H9 (cell line): ENCODE results near the gene RNF145. TPM values are rescaled to one million over a fixed set of nuclear protein-coding genes. Genes with fewer than 3 reads are reported as not detected.

Experiments used
- DNase-seq: peaks from one replicate; pipeline ENCODE4 v3.0.0-alpha.2; 2017
- H2AFZ ChIP-seq: one replicate; pipeline ENCODE4 v1.6.1; 2013; ENCODE audit warnings: mild to moderate bottlenecking, low read length, control low read depth, moderate library complexity
- H2AK5ac ChIP-seq: 2 replicates; pipeline ENCODE4 v1.6.1; 2013; ENCODE audit warnings: low read length, control low read depth, mixed read lengths; ENCODE audit not compliant: insufficient read length
- H2BK120ac ChIP-seq: one replicate; pipeline ENCODE4 v1.6.1; 2013; ENCODE audit warnings: low read depth, mild to moderate bottlenecking, low read length, control low read depth, inconsistent platforms; ENCODE audit not compliant: poor library complexity, severe bottlenecking
- H2BK12ac ChIP-seq: 2 replicates; pipeline ENCODE4 v1.6.1; 2013; ENCODE audit warnings: low read length, control low read depth, mixed read lengths, low read depth; ENCODE audit not compliant: insufficient read length
- H2BK15ac ChIP-seq: 2 replicates; pipeline ENCODE4 v1.6.1; 2013; ENCODE audit warnings: low read depth, low read length, control low read depth
- H2BK20ac ChIP-seq: one replicate; pipeline ENCODE4 v1.6.1; 2013; ENCODE audit warnings: low read depth, mild to moderate bottlenecking, low read length, control low read depth, inconsistent platforms; ENCODE audit not compliant: poor library complexity, severe bottlenecking
- H2BK5ac ChIP-seq: 2 replicates; pipeline ENCODE4 v1.6.1; 2013; ENCODE audit warnings: low read length, control low read depth, mixed read lengths; ENCODE audit not compliant: insufficient read length
- H3K14ac ChIP-seq: 2 replicates; pipeline ENCODE4 v1.6.1; 2013; ENCODE audit warnings: low read length, control low read depth; ENCODE audit not compliant: insufficient read depth
- H3K18ac ChIP-seq: 2 replicates; pipeline ENCODE4 v1.6.1; 2013; ENCODE audit warnings: low read depth, mild to moderate bottlenecking, mixed read lengths, low read length, control low read depth; ENCODE audit not compliant: insufficient read length
- H3K23ac ChIP-seq: 2 replicates; pipeline ENCODE4 v1.6.1; 2013; ENCODE audit warnings: low read length, control low read depth, mixed read lengths, low read depth; ENCODE audit not compliant: insufficient read length
- H3K23me2 ChIP-seq: 2 replicates; pipeline ENCODE4 v1.6.1; 2013; ENCODE audit warnings: low read depth, mild to moderate bottlenecking, mixed read lengths, low read length, control low read depth; ENCODE audit not compliant: insufficient read length, poor library complexity, severe bottlenecking
- H3K27ac ChIP-seq: 2 replicates; pipeline ENCODE4 v1.5.1; 2013; ENCODE audit warnings: low read length, control low read depth, mixed read lengths, low read depth; ENCODE audit not compliant: insufficient read length
- H3K27me3 ChIP-seq: 2 replicates; pipeline ENCODE4 v1.6.1; 2013; ENCODE audit warnings: low read length, control low read depth, inconsistent platforms; ENCODE audit not compliant: insufficient read depth
- H3K4ac ChIP-seq: 2 replicates; pipeline ENCODE4 v1.6.1; 2013; ENCODE audit warnings: low read depth, mild to moderate bottlenecking, control low read depth, inconsistent platforms, low read length, moderate library complexity
- H3K4me1 ChIP-seq: 2 replicates; pipeline ENCODE4 v1.6.1; 2013; ENCODE audit warnings: low read length, control low read depth, inconsistent platforms; ENCODE audit not compliant: insufficient read depth
- H3K4me2 ChIP-seq: 2 replicates; pipeline ENCODE4 v1.6.1; 2013; ENCODE audit warnings: low read length, control low read depth, mixed read lengths; ENCODE audit not compliant: insufficient read length, insufficient read depth
- H3K56ac ChIP-seq: 2 replicates; pipeline ENCODE4 v1.6.1; 2013; ENCODE audit warnings: low read depth, mild to moderate bottlenecking, mixed read lengths, low read length, control low read depth; ENCODE audit not compliant: insufficient read length
- H3K79me1 ChIP-seq: 2 replicates; pipeline ENCODE4 v1.6.1; 2013; ENCODE audit warnings: low read depth, mild to moderate bottlenecking, moderate library complexity, low read length, control low read depth, inconsistent platforms; ENCODE audit not compliant: insufficient read depth, poor library complexity, severe bottlenecking
- H3K79me2 ChIP-seq: 2 replicates; pipeline ENCODE4 v1.6.1; 2013; ENCODE audit warnings: low read length, control low read depth, inconsistent platforms; ENCODE audit not compliant: insufficient read depth
- H3K9ac ChIP-seq: 2 replicates; pipeline ENCODE4 v1.6.1; 2013; ENCODE audit warnings: low read length, control low read depth, mixed read lengths; ENCODE audit not compliant: insufficient read length; ENCODE audit errors: extremely low read depth
- H3K9me3 ChIP-seq: one replicate; pipeline ENCODE4 v1.6.1; 2013; ENCODE audit warnings: low read depth, low read length, inconsistent platforms; ENCODE audit not compliant: control insufficient read depth
- H3T11ph ChIP-seq: one replicate; pipeline ENCODE4 v1.6.1; 2013; ENCODE audit warnings: mild to moderate bottlenecking, low read length, control low read depth, inconsistent platforms
- H4K20me1 ChIP-seq: one replicate; pipeline ENCODE4 v1.6.1; 2013; ENCODE audit not compliant: control insufficient read depth, insufficient read length, insufficient read depth
- H4K5ac ChIP-seq: 2 replicates; pipeline ENCODE4 v1.6.1; 2013; ENCODE audit warnings: low read depth, mild to moderate bottlenecking, mixed read lengths, low read length, control low read depth; ENCODE audit not compliant: insufficient read length
- H4K8ac ChIP-seq: replicated peaks from 2 replicates; pipeline ENCODE4 v1.6.1; 2013; ENCODE audit warnings: low read length, control low read depth, mixed read lengths, low read depth; ENCODE audit not compliant: insufficient read length
- H4K91ac ChIP-seq: 2 replicates; pipeline ENCODE4 v1.6.1; 2013; ENCODE audit warnings: low read depth, mild to moderate bottlenecking, moderate library complexity, mixed read lengths, low read length, control low read depth; ENCODE audit not compliant: insufficient read length
- H3K27ac Mint-ChIP-seq, 3 experiments: 2 replicates in 2 of 3; 3 replicates in 1 of 3; pipeline ENCODE4 v1.8.0; 2020 to 2021; ENCODE audit warnings: mixed read lengths in 3 of 3, mild to moderate bottlenecking in 1 of 3, moderate library complexity in 1 of 3
- H3K27me3 Mint-ChIP-seq: 2 replicates; pipeline ENCODE4 v1.8.0; 2021; ENCODE audit warnings: low read depth, mild to moderate bottlenecking, moderate library complexity, mixed read lengths
- H3K36me3 Mint-ChIP-seq, 3 experiments: 2 replicates in 2 of 3; 3 replicates in 1 of 3; pipeline ENCODE4 v1.8.0; 2020 to 2021; ENCODE audit warnings: low read depth in 3 of 3, mixed read lengths in 3 of 3; ENCODE audit not compliant: insufficient read depth in 1 of 3
- H3K4me1 Mint-ChIP-seq, 2 experiments: 2 replicates each; pipeline ENCODE4 v1.8.0; 2020; ENCODE audit warnings: mixed read lengths in 2 of 2
- H3K4me3 Mint-ChIP-seq, 2 experiments: 2 replicates in 1 of 2; 3 replicates in 1 of 2; pipeline ENCODE4 v1.8.0; 2020 to 2021; ENCODE audit warnings: mild to moderate bottlenecking in 2 of 2, mixed read lengths in 2 of 2, moderate library complexity in 1 of 2
- H3K9me3 Mint-ChIP-seq, 2 experiments: 2 replicates in 1 of 2; 3 replicates in 1 of 2; pipeline ENCODE4 v1.8.0; 2020; ENCODE audit warnings: mild to moderate bottlenecking in 2 of 2, mixed read lengths in 2 of 2, moderate library complexity in 1 of 2
- WGBS: extraction: QIAGEN DNeasy Blood & Tissue Kit; methylation state at CpG from one replicate; pipeline ENCODE4 v1.1.7; 2013; ENCODE audit warnings: missing lambda C conversion rate, low lambda C conversion rate, mixed read lengths; ENCODE audit not compliant: insufficient read length; ENCODE audit errors: extremely low coverage; 5-methylcytosine and 5-hydroxymethylcytosine counted together
- total RNA-seq: library from RNA; stranded (reverse); gene quantifications from 2 replicates; pipeline ENCODE4 v1.2.1, GENCODE V29; 2021
- TF ChIP-seq, protein P1 (sequence below): fragments of 200-600 bp; sonication (generic); conservative IDR thresholded peaks from 3 replicates; pipeline ENCODE4 v1.8.0; 2021; ENCODE audit warnings: antibody characterized with exemption, mild to moderate bottlenecking

The RNF145 gene
- total RNA-seq, 1 experiment from 2014 or later, result 59.1 TPM

DNA sequence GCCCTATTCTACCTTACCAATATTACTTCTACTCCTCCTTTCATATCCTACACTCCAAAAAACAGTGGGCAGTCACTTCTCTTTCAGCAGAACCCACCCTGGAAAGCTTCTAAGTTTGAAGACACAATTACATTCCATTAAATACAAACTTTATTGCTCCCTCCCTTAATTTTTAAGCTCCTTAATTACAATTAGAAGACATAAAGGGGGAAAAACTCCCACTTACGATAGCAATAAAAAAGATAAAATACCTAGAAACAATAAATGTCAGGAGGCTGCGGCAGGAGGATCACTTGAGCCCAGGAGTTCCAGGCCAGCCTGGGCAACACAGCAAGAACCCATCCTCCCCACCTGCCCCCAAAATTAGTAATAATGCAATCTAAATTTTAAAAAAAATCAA, 9.6 kb downstream of the RNF145 start:
- Mint-ChIP-seq H3K27ac (no peak overlapping the region), H3K36me3 (peaks cover 6 to 17% (median 10%) of the 10 kb centered on the region in 3 experiments; a peak in 5 of 7 replicates), H3K4me1 (peaks cover 7 to 13% of the 10 kb centered on the region in 2 experiments), H3K27me3 (no peaks in the 10 kb centered on the region), H3K9me3 (no peaks in the 10 kb centered on the region), H3K4me3 (no peak overlapping the region)
- H3K27me3 ChIP-seq, result no peaks in the 10 kb centered on the region
- H3K23me2 ChIP-seq, result no peaks in the 10 kb centered on the region
- no CpG with 5 or more reads among the region's 2 CpGs for WGBS
- H2BK20ac ChIP-seq, result no peak overlapping the region
- no peak overlapping the region for H4K91ac ChIP-seq
- H4K5ac ChIP-seq, result no peak overlapping the region
- H3K27ac ChIP-seq, result no peak overlapping the region
- no peak overlapping the region for H2BK120ac ChIP-seq
- no peak overlapping the region for H3K18ac ChIP-seq
- H2AFZ ChIP-seq, result no peak overlapping the region
- H3K14ac ChIP-seq, result no peak overlapping the region
- DNase-seq, result no peak
- no peaks in the 10 kb centered on the region for H3K9me3 ChIP-seq
- H3K79me2 ChIP-seq, result peaks cover 2% of the 10 kb centered on the region; the same call in 1 of the 2 replicates
- H3K9ac ChIP-seq, result no peak overlapping the region
- no peak overlapping the region for H3K4ac ChIP-seq
- H4K8ac ChIP-seq, result no peak overlapping the region
- TF ChIP-seq, protein P1, sequence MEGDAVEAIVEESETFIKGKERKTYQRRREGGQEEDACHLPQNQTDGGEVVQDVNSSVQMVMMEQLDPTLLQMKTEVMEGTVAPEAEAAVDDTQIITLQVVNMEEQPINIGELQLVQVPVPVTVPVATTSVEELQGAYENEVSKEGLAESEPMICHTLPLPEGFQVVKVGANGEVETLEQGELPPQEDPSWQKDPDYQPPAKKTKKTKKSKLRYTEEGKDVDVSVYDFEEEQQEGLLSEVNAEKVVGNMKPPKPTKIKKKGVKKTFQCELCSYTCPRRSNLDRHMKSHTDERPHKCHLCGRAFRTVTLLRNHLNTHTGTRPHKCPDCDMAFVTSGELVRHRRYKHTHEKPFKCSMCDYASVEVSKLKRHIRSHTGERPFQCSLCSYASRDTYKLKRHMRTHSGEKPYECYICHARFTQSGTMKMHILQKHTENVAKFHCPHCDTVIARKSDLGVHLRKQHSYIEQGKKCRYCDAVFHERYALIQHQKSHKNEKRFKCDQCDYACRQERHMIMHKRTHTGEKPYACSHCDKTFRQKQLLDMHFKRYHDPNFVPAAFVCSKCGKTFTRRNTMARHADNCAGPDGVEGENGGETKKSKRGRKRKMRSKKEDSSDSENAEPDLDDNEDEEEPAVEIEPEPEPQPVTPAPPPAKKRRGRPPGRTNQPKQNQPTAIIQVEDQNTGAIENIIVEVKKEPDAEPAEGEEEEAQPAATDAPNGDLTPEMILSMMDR, result no peak
- H3K79me1 ChIP-seq, result peaks cover 4% of the 10 kb centered on the region
- no peak overlapping the region for H2BK12ac ChIP-seq
- no peaks in the 10 kb centered on the region for H4K20me1 ChIP-seq
- no peak overlapping the region for H3K56ac ChIP-seq
- H3T11ph ChIP-seq, result no peak overlapping the region
- no peak overlapping the region for H2BK15ac ChIP-seq
- H3K23ac ChIP-seq, result no peak overlapping the region
- no peak overlapping the region for H3K4me2 ChIP-seq
- H3K4me1 ChIP-seq, result no peaks in the 10 kb centered on the region; the same call in 1 of the 2 replicates
- H2BK5ac ChIP-seq, result no peak overlapping the region
- H2AK5ac ChIP-seq, result no peak overlapping the region
